Inflammatory macrophage treated with lipopolysaccharide for 1 hour (primary cell): ENCODE data around the gene VCAN.

Experiments used
- DNase-seq, 2 donors: peaks; one replicate each; pipeline ENCODE4 v3.0.0-alpha.2; 2020 to 2022

VCAN gene

GRCh38 chr5:83539463-83539790 lies 67.9 kb downstream of the VCAN start:
- peak in 1 of 2 donors; percentile 27 for DNase-seq

DNA sequence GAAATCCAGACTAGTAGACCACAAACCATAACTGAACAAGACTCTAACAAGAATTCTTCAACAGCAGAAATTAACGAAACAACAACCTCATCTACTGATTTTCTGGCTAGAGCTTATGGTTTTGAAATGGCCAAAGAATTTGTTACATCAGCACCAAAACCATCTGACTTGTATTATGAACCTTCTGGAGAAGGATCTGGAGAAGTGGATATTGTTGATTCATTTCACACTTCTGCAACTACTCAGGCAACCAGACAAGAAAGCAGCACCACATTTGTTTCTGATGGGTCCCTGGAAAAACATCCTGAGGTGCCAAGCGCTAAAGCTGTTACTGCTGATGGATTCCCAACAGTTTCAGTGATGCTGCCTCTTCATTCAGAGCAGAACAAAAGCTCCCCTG lies 68.6 kb downstream of the VCAN start:
- no peak for DNase-seq

DNA sequence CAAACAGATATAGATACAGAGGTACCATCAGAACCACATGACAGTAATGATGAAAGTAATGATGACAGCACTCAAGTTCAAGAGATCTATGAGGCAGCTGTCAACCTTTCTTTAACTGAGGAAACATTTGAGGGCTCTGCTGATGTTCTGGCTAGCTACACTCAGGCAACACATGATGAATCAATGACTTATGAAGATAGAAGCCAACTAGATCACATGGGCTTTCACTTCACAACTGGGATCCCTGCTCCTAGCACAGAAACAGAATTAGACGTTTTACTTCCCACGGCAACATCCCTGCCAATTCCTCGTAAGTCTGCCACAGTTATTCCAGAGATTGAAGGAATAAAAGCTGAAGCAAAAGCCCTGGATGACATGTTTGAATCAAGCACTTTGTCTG lies 69.2 kb downstream of the VCAN start:
- DNase-seq, result no peak

GRCh38 chr5:83542839-83543238 lies 71.3 kb downstream of the VCAN start:
- DNase-seq, result no peak

GRCh38 chr5:83543898-83544297 lies 72.4 kb downstream of the VCAN start:
- no peak for DNase-seq

DNA sequence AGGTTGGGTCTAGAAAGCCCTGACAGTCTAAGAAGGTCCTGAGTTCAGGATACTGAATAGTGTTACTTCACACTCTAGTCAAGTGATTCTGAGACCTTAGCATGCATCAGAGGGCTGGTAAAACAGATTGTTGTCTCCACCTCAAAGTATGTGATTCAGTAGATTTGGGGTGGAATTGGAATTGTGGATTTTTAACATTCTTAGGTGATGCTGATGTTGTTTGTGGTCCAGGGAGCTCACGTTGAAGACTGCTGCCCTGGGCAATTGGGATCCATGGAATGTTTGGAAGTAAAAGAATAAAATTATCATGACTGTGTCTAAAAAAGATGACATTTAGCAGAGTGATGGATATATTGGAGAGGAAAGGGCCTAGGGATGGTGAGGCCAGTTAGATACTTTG lies 75.6 kb downstream of the VCAN start:
- DNase-seq, result no peak

- no peak for DNase-seq
These were observed 76.3 kb downstream of the VCAN start for GRCh38 chr5:83547889-83548288.

GRCh38 chr5:83548581-83548980 lies 77.0 kb downstream of the VCAN start:
- DNase-seq, result no peak

GRCh38 chr5:83549076-83549475 lies 77.5 kb downstream of the VCAN start:
- DNase-seq, result no peak

DNA sequence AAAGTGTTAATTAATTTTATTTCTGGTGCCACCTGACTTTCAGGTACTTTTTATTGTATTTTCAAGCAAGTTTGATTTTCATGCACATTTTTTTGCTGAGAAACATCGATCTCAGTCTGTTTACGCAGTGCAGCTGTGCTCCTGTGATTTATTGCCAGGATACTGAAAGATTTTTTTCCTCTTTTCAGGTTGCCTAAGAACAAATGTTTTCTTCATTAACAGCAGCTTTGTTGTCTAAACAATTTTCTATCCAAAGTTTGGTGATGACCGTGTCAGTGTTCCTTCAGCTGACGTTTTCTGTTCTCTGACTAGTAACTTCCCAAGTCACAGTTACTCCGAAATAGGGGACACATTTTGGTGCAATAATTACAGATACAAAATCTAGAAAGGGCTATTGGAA lies 78.1 kb downstream of the VCAN start:
- DNase-seq, result no peak

GRCh38 chr5:83551821-83552220 lies 80.3 kb downstream of the VCAN start:
- DNase-seq, result no peak

- DNase-seq, result no peak
These were observed 80.7 kb downstream of the VCAN start for GRCh38 chr5:83552275-83552674.

DNA sequence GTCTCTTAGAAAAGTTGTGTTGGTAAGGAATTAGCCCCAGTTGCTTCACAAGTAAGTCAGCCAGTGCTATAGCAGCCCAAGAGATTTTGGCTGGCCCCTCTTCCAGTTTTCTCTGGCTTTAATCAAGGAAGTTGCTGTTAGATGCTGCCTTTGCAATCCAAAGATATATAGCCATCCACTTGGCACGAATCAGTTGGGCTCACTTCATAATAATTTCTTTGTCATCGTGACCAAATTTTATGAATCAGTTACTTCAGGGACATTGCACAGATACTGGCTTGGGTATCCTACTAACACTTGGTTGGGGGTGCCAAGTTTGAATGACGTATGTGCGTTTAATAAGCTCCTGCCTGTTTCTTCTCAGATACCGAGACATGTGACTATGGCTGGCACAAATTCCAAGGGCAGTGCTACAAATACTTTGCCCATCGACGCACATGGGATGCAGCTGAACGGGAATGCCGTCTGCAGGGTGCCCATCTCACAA lies 81.5 kb downstream of the VCAN start:
- DNase-seq, result no peak

DNA sequence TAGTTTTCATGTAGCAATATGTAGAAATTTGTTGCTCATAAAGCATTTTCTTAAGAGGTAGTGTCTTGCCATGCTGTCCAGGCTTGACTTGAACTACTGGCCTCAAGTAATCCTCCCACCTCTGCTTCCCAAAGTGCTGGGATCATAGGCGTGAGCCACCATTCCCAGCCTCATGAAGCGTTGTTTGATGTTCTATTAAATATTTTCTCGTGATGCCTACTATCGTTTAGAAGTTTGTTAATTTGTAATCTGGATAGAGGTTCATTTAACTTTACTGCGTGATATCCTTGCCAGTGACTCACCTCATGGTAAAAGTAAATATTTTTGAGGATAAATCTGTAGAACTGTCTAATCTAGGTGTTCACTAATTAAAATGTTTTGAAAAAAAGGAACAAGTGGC lies 82.6 kb downstream of the VCAN start:
- DNase-seq, result no peak

- DNase-seq, result no peak
These were observed 83.1 kb downstream of the VCAN start for GRCh38 chr5:83554686-83555085.

- DNase-seq, result no peak
These were observed 83.7 kb downstream of the VCAN start for GRCh38 chr5:83555263-83555662.

DNA sequence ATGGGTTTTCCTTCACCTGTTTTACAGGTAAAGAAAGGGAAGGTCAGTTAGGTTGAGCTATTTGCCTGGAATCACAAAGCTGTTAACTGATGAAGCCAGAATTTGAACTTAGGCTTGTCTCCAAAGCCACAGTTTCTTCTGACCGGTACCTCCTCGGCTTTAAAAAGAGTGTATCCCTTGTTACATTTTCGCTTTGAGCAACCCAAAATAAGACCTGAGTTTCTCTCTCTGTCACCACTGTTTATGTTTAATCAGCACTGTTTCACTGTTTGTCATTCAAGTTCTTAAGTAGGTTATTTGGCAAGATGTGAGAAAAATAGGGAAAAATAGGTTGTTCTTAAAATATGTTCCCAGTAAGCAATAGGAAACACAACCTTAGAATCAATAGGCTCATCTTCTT lies 84.6 kb downstream of the VCAN start:
- DNase-seq, result no peak

DNA sequence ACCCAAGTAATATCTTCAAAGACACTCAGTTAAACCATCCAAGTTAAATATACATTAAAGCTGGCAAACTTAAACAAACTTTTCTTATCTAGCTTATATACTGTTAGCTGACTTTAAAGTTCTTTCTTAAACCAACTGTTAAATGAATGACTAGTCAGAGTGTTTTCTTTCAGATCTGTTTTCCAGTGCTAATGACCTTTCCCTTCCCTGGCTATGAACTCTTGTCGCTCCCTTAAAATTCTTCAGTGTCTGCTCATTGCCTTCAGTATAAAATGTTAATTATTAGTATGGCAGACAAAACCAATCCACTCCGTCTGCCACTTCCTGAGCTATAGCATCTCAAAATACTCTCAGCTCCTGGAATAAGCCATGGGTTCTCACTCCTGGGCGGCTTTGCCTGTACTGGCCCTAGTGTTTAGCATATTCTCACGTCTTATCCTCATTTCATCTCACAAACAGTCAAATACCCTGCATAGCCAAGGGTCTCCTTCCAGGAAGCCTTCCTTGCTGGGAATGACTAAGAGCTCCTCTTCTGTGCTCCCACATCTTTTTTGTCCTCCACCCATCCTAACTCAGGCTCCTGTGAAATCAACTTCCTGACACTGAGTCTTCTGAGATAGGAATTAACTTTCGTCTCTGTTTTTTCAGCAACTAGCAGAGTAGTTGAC lies 87.7 kb downstream of the VCAN start:
- DNase-seq, result no peak

DNA sequence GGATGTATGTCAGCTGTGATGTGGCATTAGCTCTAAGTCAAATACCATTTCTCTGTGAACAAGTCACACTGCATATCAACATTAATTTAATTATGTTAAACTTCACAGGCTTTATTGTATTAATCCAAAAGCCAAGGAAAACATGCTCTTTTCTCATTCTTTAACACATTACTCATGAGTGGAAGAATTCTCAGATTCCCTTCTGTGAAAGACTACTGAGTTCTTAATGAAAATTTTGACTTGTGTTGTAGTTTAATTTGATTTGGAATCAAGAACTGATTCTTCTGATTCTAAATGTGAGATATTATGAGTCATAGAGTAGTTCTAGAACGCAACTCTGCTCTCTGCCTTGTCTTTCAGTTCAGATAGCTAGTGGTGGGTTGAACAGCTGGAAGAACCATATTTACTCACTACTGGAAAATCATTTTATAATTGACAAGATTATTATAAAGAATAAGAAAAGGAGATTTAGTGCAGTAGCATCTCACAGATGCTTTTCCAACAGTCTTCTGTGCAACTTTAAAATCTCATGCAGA lies 90.6 kb downstream of the VCAN start:
- no peak for DNase-seq

DNA sequence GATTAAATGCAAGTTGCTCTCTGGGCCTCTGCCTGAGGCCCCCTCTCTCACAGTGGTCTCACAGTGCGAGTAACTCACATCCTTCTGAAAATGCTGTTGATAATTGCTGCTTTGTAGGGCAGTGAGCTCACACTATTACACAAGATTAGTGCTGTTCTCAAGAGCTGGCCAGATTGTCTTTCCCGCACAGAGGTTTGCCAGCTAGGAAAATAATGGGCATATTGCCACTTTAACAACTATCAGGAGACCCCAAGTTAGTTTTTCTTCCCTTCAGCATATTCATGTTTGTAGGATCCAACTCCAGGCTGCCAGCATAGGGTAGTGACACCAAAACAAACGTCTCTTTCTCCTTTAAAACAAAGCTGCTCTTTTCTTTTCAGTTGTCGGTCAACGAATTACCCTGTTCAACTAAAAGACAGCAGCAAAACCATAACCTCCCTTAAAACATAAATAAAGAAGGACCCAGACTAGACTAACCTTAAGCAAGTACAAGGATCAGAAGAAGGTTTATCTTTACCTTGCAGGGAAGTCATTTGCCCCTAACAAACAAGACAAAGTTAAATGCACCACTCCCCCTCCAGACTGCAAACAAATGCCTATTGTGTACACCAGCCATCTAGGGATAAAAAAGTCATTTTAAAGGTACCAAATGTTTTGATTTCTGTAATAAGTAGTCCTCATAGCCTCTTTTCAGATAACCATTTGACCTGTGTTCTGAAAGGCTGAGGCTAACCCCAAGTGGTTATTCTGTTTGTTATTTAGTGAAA lies 91.4 kb downstream of the VCAN start:
- no peak for DNase-seq

DNA sequence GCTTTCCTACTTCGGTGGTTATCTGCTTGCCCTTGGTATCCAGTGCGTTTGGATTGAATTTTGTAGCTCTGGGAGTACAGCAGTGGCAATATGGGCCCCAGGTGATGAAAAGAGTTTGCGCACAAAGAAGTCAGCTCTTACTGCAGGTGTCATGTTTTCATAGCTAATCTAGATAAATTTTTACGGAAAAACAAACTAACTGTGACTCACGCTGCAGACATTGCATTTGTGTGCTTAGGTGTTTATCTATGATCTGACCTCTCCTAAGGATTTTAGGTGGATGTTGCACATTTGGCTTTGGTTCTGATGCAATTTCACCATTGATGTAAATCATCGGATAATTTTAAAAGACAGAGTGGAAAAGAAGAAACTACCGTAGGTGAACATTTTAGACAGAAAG lies 92.1 kb downstream of the VCAN start:
- DNase-seq, result no peak

- DNase-seq, result peak; percentile 36 to 76
These were observed 92.7 kb downstream of the VCAN start for GRCh38 chr5:83564069-83564749.

GRCh38 chr5:83567741-83568140 lies 96.2 kb downstream of the VCAN start:
- no peak for DNase-seq

DNA sequence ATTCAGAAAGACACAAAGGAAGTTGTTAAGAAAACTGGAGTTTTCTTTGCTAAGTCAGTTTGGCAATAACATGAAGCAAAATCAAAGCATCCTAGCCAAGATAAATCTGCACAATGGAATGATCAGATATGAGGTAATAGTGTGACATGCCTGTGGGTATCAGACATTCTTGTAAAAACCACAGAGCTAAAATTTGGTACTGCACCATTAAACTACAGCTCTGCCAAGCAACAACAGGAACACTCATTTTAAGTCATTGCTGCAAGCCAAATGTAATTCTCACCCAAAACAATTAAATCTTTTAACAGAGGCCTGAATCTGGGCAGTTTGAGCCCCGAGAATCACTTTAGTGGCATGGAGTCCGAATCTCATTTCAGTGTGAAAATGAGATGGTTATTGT lies 96.6 kb downstream of the VCAN start:
- no peak for DNase-seq
